ENCODE data around the gene ENPP1.

ENPP1 gene

DNA sequence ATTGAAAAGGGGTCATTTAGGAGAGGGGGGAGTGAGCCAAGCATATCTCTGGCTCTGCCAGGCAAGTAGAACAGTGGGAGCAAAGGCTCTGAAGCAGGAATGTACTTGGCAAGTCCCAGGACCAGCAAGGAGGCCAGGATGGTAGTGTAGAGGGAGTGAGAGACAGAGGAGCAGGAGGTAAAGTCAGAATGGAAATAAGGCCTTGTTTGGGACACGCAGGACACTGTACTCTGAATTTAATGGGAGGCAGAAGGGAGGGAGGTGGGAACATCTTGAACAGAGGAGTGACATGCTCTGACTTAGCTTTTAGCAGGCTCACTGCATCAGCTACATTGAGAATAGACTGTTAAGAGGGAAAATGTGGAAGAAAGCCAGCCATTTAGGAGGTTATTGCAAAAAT lies 37.0 kb upstream of the ENPP1 start:
- CTCF ChIA-PET: no interaction called here

GRCh38 chr6:131773284-131773950 lies 34.4 kb upstream of the ENPP1 start:
- no peak overlapping the region for H3K27ac ChIP-seq
- TF ChIP-seq, protein P1, sequence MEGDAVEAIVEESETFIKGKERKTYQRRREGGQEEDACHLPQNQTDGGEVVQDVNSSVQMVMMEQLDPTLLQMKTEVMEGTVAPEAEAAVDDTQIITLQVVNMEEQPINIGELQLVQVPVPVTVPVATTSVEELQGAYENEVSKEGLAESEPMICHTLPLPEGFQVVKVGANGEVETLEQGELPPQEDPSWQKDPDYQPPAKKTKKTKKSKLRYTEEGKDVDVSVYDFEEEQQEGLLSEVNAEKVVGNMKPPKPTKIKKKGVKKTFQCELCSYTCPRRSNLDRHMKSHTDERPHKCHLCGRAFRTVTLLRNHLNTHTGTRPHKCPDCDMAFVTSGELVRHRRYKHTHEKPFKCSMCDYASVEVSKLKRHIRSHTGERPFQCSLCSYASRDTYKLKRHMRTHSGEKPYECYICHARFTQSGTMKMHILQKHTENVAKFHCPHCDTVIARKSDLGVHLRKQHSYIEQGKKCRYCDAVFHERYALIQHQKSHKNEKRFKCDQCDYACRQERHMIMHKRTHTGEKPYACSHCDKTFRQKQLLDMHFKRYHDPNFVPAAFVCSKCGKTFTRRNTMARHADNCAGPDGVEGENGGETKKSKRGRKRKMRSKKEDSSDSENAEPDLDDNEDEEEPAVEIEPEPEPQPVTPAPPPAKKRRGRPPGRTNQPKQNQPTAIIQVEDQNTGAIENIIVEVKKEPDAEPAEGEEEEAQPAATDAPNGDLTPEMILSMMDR (conservative IDR thresholded peaks at IDR 0.05; ENCODE audit: low read depth): no peak
- no peak for DNase-seq (ENCODE audit: low spot score)
- ChIA-PET CTCF (no interaction called here), POLR2A (ENCODE audit: low non-redundant PET) (no interaction called here)

More for the DNA sequence above, 37.0 kb upstream of the ENPP1 start:
- POLR2A ChIA-PET (ENCODE audit: low non-redundant PET): no interaction called here
- TF ChIP-seq, protein P1 (conservative IDR thresholded peaks at IDR 0.05; ENCODE audit: low read depth): no peak
- no peak for DNase-seq (ENCODE audit: low spot score)
- no peak overlapping the region for H3K27ac ChIP-seq

- no peak overlapping the region for H3K27ac ChIP-seq
- ChIA-PET POLR2A (ENCODE audit: low non-redundant PET) (no interaction called here), CTCF (no interaction called here)
- DNase-seq (ENCODE audit: low spot score): no peak
- TF ChIP-seq, protein P1 (conservative IDR thresholded peaks at IDR 0.05; ENCODE audit: low read depth): no peak
These were observed 31.9 kb upstream of the ENPP1 start for GRCh38 chr6:131775886-131776285.

DNA sequence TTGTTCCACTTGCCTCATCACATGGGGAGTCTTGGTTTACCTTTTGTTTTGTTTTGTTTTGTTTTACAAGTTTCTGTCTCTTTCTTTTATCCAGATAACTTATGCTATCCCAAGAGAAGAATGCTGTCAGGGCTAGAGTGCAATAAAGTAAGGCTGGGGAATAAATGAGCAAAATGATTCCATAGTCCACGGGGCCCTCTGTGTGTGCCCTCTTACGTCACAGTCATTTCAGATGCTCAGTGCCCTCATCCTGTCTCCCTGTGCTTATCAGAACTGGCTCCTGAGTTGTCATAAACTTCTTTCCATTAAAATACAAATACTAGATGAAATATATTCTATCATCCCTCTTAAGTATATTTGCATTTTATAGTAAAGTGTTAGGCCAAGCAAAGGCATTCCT lies 30.8 kb upstream of the ENPP1 start:
- TF ChIP-seq, protein P1 (conservative IDR thresholded peaks at IDR 0.05; ENCODE audit: low read depth): no peak
- no peak overlapping the region for H3K27ac ChIP-seq
- CTCF ChIA-PET: no interaction called here
- DNase-seq (ENCODE audit: low spot score): no peak
- POLR2A ChIA-PET (ENCODE audit: low non-redundant PET): no interaction called here

GRCh38 chr6:131778169-131778568 lies 29.7 kb upstream of the ENPP1 start:
- POLR2A ChIA-PET (ENCODE audit: low non-redundant PET): no interaction called here
- no peak overlapping the region for H3K27ac ChIP-seq
- TF ChIP-seq, protein P1 (conservative IDR thresholded peaks at IDR 0.05; ENCODE audit: low read depth): no peak
- CTCF ChIA-PET: no interaction called here
- DNase-seq (ENCODE audit: low spot score): no peak

- CTCF ChIA-PET: no interaction called here
- no peak for DNase-seq (ENCODE audit: low spot score)
- no peak overlapping the region for H3K27ac ChIP-seq
- TF ChIP-seq, protein P1 (conservative IDR thresholded peaks at IDR 0.05; ENCODE audit: low read depth): no peak
- POLR2A ChIA-PET (ENCODE audit: low non-redundant PET): no interaction called here
These were observed 28.5 kb upstream of the ENPP1 start for GRCh38 chr6:131779304-131779703.

All from RWPE1 (cell line).